ENCODE measurements around the gene TNNT3. TPM values are rescaled to one million over a fixed set of nuclear protein-coding genes. Genes with fewer than 3 reads are reported as not detected.

Gene TNNT3
- total and polyA plus RNA-seq, 10 donors: 0.64 to 4.9 (median 2.0) TPM; not detected in 1

DNA sequence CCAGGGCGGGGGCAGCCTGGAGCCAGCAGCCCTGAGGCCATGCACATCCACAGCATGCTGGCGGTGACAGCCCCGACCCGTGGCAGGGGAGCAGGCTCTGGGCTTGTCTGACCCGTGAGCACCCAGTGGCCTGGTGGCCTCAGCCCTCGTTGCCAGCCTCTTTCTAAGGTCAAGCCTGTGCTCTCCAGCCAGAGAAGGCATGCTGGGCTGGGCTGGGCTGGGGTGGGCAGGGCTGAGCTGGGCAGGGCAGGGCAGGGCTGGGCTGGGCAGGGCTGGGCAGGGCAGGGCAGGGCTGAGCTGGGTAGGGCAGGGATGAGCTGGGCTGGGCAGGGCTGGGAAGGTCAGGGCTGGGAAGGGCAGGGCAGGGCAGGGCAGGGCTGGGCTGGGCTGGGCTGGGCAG, 67.5 kb downstream of the TNNT3 start:
- WGBS, 5 donors: no CpG with 5 or more reads among the region's 6 CpGs
- Histone ChIP-seq H3K27ac (no peak overlapping the region), H3K9me3 (no peaks in the 10 kb centered on the region), H3K4me1 (no peaks in the 10 kb centered on the region), H3K27me3 (replicated peaks in 1 of 7) (no peaks in the 10 kb centered on the region), H3K36me3 (no peaks in the 10 kb centered on the region), H3K4me3 (no peak overlapping the region)
- intact Hi-C loops (cut with DNase I; ENCODE audit: low total_unique reads): no loop called here
- DNase-seq: no peak
- TF ChIP-seq POLR2A (IDR thresholded peaks at IDR 0.05) (no peak), POLR2AphosphoS5 (IDR thresholded peaks at IDR 0.05) (no peak)
- TF ChIP-seq, protein P1, sequence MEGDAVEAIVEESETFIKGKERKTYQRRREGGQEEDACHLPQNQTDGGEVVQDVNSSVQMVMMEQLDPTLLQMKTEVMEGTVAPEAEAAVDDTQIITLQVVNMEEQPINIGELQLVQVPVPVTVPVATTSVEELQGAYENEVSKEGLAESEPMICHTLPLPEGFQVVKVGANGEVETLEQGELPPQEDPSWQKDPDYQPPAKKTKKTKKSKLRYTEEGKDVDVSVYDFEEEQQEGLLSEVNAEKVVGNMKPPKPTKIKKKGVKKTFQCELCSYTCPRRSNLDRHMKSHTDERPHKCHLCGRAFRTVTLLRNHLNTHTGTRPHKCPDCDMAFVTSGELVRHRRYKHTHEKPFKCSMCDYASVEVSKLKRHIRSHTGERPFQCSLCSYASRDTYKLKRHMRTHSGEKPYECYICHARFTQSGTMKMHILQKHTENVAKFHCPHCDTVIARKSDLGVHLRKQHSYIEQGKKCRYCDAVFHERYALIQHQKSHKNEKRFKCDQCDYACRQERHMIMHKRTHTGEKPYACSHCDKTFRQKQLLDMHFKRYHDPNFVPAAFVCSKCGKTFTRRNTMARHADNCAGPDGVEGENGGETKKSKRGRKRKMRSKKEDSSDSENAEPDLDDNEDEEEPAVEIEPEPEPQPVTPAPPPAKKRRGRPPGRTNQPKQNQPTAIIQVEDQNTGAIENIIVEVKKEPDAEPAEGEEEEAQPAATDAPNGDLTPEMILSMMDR (IDR thresholded peaks at IDR 0.05 in 8 of 11, conservative IDR thresholded peaks at IDR 0.05 in 3 of 11): no peak

GRCh38 chr11:1988174-1988573, 68.7 kb downstream of the TNNT3 start:
- Histone ChIP-seq H3K9me3 (no peaks in the 10 kb centered on the region), H3K27me3 (replicated peaks in 1 of 7) (no peaks in the 10 kb centered on the region), H3K4me3 (no peak overlapping the region), H3K27ac (no peak overlapping the region), H3K4me1 (no peaks in the 10 kb centered on the region), H3K36me3 (no peaks in the 10 kb centered on the region)
- DNase-seq: no peak
- intact Hi-C loops (cut with DNase I; ENCODE audit: low total_unique reads): no loop called here
- WGBS, 5 donors: no CpG with 5 or more reads among the region's 11 CpGs
- TF ChIP-seq, protein P1 (IDR thresholded peaks at IDR 0.05 in 8 of 11, conservative IDR thresholded peaks at IDR 0.05 in 3 of 11): no peak
- no peak for TF ChIP-seq POLR2AphosphoS5 (IDR thresholded peaks at IDR 0.05)
- TF ChIP-seq POLR2A (IDR thresholded peaks at IDR 0.05): no peak

Small RNA genes lying within 50 kb of the gene (microRNA-seq; reads per million reads assigned to microRNA genes)
- gene MIR7847: 0 to 0.35 (median 0) reads per million in 3 donors

Other genes with a start within 250 kb of the TNNT3 start
- gene KRTAP5-6, start 222.5 kb upstream of the TNNT3 start, total RNA-seq: not detected
- gene KRTAP5-6, start 222.5 kb upstream of the TNNT3 start, polyA plus RNA-seq: not detected
- 10 to 100 TPM in 2 of 7 donors, 1 to 10 TPM in 5; 6.7 to 41.6 (median 8.2) TPM for gene IFITM10, start 169.1 kb upstream of the TNNT3 start, total RNA-seq
- gene IFITM10, start 169.1 kb upstream of the TNNT3 start, polyA plus RNA-seq: 1 to 10 TPM in 2 of 3 donors, under 1 TPM in 1; 0.80 to 6.9 (median 2.4) TPM
- gene CTSD, start 155.8 kb upstream of the TNNT3 start, total RNA-seq: 1,000 to 10,000 TPM in 2 of 7 donors, 100 to 1,000 TPM in 5; 653 to 1,234 (median 749) TPM
- gene CTSD, start 155.8 kb upstream of the TNNT3 start, polyA plus RNA-seq: 1,000 to 10,000 TPM in 1 of 3 donors, 100 to 1,000 TPM in 2; 289 to 1,120 (median 418) TPM
- gene SYT8, start 84.7 kb upstream of the TNNT3 start, total RNA-seq: not detected
- under 1 TPM in 1 of 3 donors, not detected in 2; 0.83 TPM for gene SYT8, start 84.7 kb upstream of the TNNT3 start, polyA plus RNA-seq
- 1 to 10 TPM; 2.3 to 8.6 (median 5.2) TPM for gene TNNI2, start 80.7 kb upstream of the TNNT3 start, total RNA-seq
- gene TNNI2, start 80.7 kb upstream of the TNNT3 start, polyA plus RNA-seq: 10 to 100 TPM in 2 of 3 donors, 1 to 10 TPM in 1; 7.3 to 21.8 (median 13.0) TPM
- 100 to 1,000 TPM; 227 to 422 (median 358) TPM for gene LSP1, start 66.6 kb upstream of the TNNT3 start, total RNA-seq
- gene LSP1, start 66.6 kb upstream of the TNNT3 start, polyA plus RNA-seq: 100 to 1,000 TPM; 136 to 350 (median 148) TPM
- not detected for gene PRR33, start 27.8 kb upstream of the TNNT3 start, total RNA-seq
- under 1 TPM; 0.03 to 0.64 (median 0.20) TPM for gene PRR33, start 27.8 kb upstream of the TNNT3 start, polyA plus RNA-seq
- gene MRPL23, start 27.6 kb downstream of the TNNT3 start, total RNA-seq: 10 to 100 TPM; 32.5 to 75.2 (median 44.5) TPM
- gene MRPL23, start 27.6 kb downstream of the TNNT3 start, polyA plus RNA-seq: 100 to 1,000 TPM in 2 of 3 donors, 10 to 100 TPM in 1; 58.7 to 160 (median 122) TPM
- 100 to 1,000 TPM in 3 of 7 donors, 10 to 100 TPM in 4; 21.0 to 620 (median 79.7) TPM for gene H19, start 78.1 kb downstream of the TNNT3 start, total RNA-seq
- 100 to 1,000 TPM in 2 of 3 donors, 10 to 100 TPM in 1; 10.1 to 104 (median 101) TPM for gene H19, start 78.1 kb downstream of the TNNT3 start, polyA plus RNA-seq
- gene IGF2, start 219.7 kb downstream of the TNNT3 start, total RNA-seq: 10 to 100 TPM; 10.2 to 66.6 (median 25.7) TPM
- 1 to 10 TPM in 2 of 3 donors, under 1 TPM in 1; 0.74 to 9.8 (median 4.0) TPM for gene IGF2, start 219.7 kb downstream of the TNNT3 start, polyA plus RNA-seq
- gene INS, start 241.5 kb downstream of the TNNT3 start, total RNA-seq: 1 to 10 TPM in 2 of 7 donors, not detected in 5; 1.3 to 1.5 TPM
- 1 to 10 TPM; 1.3 to 2.4 (median 1.9) TPM for gene INS, start 241.5 kb downstream of the TNNT3 start, polyA plus RNA-seq